Measurements from ENCODE around the gene FOSL2.

DNA sequence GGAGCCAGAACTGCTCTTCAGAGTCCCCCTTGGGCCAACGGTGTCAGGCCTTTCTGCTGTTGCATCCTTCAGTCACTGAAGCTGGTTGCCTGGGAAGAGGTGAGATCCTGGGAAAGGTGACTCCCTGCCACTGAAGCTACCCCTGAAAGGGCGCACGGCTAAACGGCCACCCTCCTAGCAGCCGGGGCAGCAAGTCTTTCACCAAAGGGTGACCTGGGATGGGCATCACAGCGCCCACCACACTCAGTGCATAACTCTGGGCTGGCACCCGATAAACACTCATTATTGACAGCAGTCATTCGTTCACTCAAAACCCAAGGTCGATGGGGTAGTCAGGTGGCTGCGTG is 26.5 kb upstream of the FOSL2 start:
- TF ChIP-seq, protein P1, sequence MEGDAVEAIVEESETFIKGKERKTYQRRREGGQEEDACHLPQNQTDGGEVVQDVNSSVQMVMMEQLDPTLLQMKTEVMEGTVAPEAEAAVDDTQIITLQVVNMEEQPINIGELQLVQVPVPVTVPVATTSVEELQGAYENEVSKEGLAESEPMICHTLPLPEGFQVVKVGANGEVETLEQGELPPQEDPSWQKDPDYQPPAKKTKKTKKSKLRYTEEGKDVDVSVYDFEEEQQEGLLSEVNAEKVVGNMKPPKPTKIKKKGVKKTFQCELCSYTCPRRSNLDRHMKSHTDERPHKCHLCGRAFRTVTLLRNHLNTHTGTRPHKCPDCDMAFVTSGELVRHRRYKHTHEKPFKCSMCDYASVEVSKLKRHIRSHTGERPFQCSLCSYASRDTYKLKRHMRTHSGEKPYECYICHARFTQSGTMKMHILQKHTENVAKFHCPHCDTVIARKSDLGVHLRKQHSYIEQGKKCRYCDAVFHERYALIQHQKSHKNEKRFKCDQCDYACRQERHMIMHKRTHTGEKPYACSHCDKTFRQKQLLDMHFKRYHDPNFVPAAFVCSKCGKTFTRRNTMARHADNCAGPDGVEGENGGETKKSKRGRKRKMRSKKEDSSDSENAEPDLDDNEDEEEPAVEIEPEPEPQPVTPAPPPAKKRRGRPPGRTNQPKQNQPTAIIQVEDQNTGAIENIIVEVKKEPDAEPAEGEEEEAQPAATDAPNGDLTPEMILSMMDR (IDR thresholded peaks at IDR 0.05), result no peak
- TF ChIP-seq POLR2AphosphoS5 (IDR thresholded peaks at IDR 0.05; ENCODE audit: insufficient read depth in 1 of 2, low read depth in 1 of 2), result no peak

Measured in vagina (tissue), 2 donors.